Islet of Langerhans (tissue), 1 donor: ENCODE results near the gene THADA.
"Not testable (repeated sequence)": the region's sequence is repeated elsewhere in the genome, so short reads cannot be mapped to it uniquely, and the experiment has no call there.

Experiments used
- FAIRE-seq: peaks from one replicate; lab custom pipeline; 2011; peaks lifted over from hg19 to GRCh38; lab: Jason Lieb, UNC

The THADA gene, protein sequence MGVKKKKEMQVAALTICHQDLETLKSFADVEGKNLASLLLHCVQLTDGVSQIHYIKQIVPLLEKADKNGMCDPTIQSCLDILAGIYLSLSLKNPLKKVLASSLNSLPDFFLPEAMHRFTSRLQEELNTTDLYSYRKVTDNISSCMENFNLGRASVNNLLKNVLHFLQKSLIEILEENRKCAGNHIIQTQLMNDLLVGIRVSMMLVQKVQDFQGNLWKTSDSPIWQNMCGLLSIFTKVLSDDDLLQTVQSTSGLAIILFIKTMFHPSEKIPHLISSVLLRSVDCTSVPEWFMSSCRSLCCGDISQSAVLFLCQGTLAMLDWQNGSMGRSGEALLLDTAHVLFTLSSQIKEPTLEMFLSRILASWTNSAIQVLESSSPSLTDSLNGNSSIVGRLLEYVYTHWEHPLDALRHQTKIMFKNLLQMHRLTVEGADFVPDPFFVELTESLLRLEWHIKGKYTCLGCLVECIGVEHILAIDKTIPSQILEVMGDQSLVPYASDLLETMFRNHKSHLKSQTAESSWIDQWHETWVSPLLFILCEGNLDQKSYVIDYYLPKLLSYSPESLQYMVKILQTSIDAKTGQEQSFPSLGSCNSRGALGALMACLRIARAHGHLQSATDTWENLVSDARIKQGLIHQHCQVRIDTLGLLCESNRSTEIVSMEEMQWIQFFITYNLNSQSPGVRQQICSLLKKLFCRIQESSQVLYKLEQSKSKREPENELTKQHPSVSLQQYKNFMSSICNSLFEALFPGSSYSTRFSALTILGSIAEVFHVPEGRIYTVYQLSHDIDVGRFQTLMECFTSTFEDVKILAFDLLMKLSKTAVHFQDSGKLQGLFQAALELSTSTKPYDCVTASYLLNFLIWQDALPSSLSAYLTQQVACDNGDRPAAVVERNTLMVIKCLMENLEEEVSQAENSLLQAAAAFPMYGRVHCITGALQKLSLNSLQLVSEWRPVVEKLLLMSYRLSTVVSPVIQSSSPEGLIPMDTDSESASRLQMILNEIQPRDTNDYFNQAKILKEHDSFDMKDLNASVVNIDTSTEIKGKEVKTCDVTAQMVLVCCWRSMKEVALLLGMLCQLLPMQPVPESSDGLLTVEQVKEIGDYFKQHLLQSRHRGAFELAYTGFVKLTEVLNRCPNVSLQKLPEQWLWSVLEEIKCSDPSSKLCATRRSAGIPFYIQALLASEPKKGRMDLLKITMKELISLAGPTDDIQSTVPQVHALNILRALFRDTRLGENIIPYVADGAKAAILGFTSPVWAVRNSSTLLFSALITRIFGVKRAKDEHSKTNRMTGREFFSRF (N-terminal part only)

GRCh38 chr2:43595603-43596412, at the start of gene THADA:
TSS of gene THADA (minus strand) at chr2:43596038. CDS start at chr2:43592392, 3,646 bp downstream.
- no peak for FAIRE-seq

- FAIRE-seq = no peak
Observed at GRCh38 chr2:43643680-43644079, 47.8 kb upstream of the THADA start.

DNA sequence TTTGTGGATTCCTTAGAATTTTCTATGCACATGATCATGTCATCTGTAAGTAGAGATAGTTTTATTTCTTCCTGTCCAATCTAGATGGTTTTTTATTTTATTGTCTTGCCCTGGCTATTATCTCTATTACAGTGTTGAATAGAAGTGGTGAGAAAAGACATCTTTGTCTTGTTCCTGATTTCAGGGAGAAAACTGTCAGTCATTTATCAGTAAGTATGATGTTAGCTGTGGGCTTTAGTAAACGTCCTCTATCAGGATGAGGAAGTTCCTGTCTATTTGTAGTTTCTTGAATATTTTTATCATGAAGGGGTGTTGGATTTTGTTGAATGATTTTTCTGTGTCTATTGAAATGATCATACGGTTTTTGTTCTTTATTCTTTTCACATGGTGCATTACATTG, 46.5 kb upstream of the THADA start:
- FAIRE-seq = no peak

GRCh38 chr2:43637030-43637803, 41.4 kb upstream of the THADA start, which contains the start of gene PLEKHH2:
TSS of gene PLEKHH2 (plus strand) at chr2:43637260. CDS start at chr2:43644674, 7,414 bp downstream.
- FAIRE-seq = no peak

GRCh38 chr2:43636621-43637020, 40.8 kb upstream of the THADA start:
- no peak for FAIRE-seq

DNA sequence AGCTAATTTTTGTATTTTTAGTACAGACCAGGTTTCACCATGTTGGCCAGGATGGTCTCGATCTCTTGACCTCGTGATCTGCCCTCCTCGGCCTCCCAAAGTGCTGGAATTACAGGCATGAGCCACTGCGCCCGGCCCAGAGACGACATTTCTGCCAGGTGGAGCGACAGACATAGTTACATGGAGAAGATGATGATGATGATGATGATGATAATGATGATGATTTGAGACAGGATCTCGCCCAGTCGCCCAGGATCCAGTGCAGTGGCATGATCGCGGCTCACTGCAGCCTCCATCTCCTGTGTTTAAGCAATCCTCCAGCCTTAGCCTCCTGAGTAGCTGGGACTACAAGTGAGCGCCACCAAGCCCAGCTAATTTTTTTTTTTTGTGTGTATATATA, 40.3 kb upstream of the THADA start:
- FAIRE-seq = not testable (repeated sequence)

GRCh38 chr2:43634604-43635306, 38.9 kb upstream of the THADA start:
- peak; percentile 99 for FAIRE-seq

GRCh38 chr2:43631618-43632317, 35.9 kb upstream of the THADA start:
- FAIRE-seq = no peak

DNA sequence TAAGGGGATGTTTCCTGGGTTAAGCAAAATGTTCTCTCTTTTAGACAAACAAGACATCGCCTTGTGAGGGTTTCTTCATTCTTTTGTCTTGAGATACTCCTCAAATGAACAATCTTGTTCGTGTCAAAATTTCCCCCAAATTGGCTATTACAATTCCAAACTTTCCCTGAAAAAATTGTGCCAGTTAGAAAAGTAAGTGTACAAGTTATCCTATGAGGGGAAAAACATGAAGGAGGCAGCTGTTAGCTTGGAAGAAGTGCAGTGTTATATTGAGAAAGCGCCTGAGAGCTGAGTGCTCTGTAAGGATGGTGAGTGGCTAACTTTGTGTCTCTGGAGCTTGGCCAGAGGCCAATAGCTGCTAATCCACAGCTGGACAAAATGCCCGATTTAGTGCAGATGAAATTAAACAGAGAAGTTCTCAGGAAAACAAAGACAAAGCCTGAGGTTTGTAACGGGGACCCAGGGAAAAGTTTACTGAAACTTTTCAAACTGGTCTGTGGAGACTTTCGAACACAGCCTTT, 27.2 kb upstream of the THADA start:
- FAIRE-seq = no peak

GRCh38 chr2:43619511-43619910, 23.7 kb upstream of the THADA start:
- FAIRE-seq = no peak

GRCh38 chr2:43616967-43617680, 21.3 kb upstream of the THADA start:
- FAIRE-seq = no peak

GRCh38 chr2:43612944-43613343, 17.1 kb upstream of the THADA start:
- FAIRE-seq = no peak

DNA sequence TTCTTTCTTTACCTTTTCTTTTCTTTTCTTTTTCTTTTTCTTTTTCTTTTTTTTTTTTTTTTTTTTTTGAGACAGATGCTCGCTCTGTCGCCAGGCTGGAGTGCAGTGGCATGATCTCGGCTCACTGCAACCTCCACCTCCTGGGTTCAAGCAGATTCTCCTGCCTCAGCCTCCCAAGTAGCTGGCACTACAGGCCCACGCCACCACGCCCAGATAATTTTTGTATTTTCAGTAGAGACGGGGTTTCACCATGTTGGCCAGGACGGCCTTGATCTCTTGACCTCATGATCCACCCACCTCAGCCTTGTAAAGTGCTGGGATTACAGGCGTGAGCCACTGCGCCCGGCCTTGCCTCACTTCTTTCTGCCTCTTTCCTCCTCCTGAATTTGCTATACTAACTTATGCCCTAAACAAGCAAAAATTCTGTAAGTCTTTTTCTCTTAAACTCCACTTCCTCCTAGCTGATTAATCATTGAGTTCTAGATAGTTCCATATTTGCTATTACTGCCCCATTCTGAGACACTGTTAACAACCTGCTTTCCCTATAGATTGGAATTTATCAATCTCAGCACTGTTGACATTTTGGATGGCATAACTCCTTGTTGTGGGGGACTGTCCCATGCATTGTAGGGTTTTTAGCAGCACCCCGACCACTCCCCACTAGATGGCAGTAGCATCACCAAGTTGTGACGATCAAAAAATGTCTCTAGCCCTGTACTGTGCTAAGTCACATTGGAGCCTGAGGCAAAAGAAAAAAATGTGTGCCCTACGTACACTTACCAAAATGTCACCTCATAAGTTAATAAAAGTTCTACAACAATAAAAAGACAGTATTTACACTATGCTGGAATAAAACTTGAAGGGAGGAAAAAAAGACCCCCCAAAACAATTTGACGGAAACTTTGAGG, 16.4 kb upstream of the THADA start:
- no peak for FAIRE-seq

DNA sequence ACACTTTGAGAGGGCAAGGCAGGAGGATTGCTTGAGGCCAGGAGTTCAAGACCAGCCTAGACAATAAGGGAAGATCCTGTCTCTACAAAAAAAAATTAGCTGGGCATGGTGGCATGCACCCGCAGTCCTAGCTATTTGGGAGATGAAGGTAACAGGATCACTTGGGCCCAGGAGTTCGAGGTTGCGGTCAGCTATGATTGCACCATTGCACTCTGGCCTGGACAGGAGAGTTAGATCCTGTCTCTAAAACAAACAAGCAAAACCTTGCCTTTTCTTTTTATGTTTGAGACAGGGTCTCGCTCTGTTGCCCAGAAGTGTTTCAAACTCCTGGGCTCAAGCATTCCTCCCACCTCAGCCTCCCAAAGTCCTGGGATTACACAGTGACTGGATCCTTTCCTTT, 14.5 kb upstream of the THADA start:
- no peak for FAIRE-seq

DNA sequence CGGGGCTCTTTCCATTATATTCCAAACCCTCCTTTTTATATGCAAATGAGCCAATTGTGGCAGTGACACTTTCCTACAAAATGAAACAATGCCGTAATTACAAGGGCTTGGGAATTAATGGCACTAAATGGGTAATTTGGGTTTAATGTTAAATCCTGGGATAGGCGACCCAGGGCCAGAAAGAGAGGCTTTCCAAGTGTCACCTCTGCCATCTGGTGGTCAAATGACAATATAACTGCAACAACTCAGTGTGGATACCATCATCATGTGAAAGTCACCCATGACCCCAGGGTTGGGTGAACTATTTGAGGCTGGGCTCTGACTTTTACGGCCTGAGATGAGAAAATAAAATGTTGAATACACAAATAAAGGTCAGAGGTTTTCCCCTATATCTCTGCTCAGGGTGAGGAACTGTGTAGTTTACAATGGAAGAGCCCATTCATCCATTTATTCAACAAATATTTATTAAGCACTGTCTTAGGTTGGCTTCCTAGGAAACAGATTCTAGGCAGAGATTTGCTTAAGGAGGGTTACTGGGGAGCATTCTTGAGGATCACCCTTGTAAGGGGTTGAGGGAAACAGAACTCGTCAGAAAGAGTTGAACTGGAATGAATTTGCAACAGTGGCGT, 13.6 kb upstream of the THADA start:
- FAIRE-seq = peak; percentile 5

GRCh38 chr2:43605851-43606250, 10.0 kb upstream of the THADA start:
- no peak for FAIRE-seq
